Measurements from ENCODE around the gene TACC3. TPM values are rescaled to one million over a fixed set of nuclear protein-coding genes. Genes with fewer than 3 reads are reported as not detected.

The TACC3 gene
- total RNA-seq, 1 donor from 2014 or later = 15.0 TPM

DNA sequence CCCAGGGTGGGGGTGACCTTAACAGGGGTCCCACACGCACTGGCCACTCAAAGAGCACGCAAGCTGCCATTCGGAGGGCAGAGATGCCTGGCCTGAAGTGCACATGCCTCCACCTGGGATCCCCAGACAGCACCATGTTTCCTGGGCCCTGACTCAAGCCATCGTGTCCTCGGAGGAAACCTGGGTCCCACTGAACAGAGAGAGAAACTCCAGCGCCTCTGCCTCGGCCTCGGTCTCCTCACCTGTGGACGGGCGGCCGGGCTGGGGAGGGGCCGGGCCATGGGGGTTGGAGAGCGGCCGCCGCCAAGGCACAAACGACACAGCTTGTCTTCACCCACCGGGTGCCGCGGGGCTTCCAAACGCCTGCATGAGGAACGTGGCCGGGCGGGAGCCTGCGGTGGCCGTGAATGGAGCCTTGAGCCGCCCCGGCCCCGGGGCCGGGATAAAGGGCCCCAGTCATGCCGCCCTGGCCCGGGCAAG lies 41.8 kb downstream of the TACC3 start:
- Histone ChIP-seq H3K79me2 (ENCODE audit: insufficient read depth, low read length) (no peaks in the 10 kb centered on the region), H2AFZ (ENCODE audit: low read depth, low read length) (no peak overlapping the region), H3K27me3 (ENCODE audit: insufficient read depth, low read length) (no peaks in the 10 kb centered on the region), H4K20me1 (ENCODE audit: insufficient read depth, low read length) (no peaks in the 10 kb centered on the region), H3K4me2 (ENCODE audit: low read length) (peak overlapping the region; percentile 64), H3K36me3 (ENCODE audit: insufficient read depth, low read length) (no peaks in the 10 kb centered on the region), H3K9ac (ENCODE audit: low read length) (no peak overlapping the region), H3K4me1 (ENCODE audit: insufficient read depth, low read length) (no peaks in the 10 kb centered on the region), H3K27ac (ENCODE audit: low read depth, low read length) (no peak overlapping the region), H3K9me3 (ENCODE audit: insufficient read depth, low read depth, low read length) (no peaks in the 10 kb centered on the region), H3K4me3 (ENCODE audit: insufficient read depth, low read depth, low read length) (no peak overlapping the region)
- Mint-ChIP-seq H3K4me1 (ENCODE audit: low read depth, unreplicated experiment) (no peaks in the 10 kb centered on the region), H3K9me3 (ENCODE audit: unreplicated experiment) (no peaks in the 10 kb centered on the region), H3K4me3 (ENCODE audit: unreplicated experiment) (no peak overlapping the region), H3K36me3 (ENCODE audit: low read depth, unreplicated experiment) (no peaks in the 10 kb centered on the region), H3K27ac (ENCODE audit: unreplicated experiment) (no peak overlapping the region), H3K27me3 (ENCODE audit: low read depth, unreplicated experiment) (peaks cover 6% of the 10 kb centered on the region)
- TF ChIP-seq, protein P1, sequence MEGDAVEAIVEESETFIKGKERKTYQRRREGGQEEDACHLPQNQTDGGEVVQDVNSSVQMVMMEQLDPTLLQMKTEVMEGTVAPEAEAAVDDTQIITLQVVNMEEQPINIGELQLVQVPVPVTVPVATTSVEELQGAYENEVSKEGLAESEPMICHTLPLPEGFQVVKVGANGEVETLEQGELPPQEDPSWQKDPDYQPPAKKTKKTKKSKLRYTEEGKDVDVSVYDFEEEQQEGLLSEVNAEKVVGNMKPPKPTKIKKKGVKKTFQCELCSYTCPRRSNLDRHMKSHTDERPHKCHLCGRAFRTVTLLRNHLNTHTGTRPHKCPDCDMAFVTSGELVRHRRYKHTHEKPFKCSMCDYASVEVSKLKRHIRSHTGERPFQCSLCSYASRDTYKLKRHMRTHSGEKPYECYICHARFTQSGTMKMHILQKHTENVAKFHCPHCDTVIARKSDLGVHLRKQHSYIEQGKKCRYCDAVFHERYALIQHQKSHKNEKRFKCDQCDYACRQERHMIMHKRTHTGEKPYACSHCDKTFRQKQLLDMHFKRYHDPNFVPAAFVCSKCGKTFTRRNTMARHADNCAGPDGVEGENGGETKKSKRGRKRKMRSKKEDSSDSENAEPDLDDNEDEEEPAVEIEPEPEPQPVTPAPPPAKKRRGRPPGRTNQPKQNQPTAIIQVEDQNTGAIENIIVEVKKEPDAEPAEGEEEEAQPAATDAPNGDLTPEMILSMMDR (IDR thresholded peaks at IDR 0.05; ENCODE audit: insufficient read depth, low read depth, low read length) = no peak
- TF ChIP-seq EZH2 (IDR thresholded peaks at IDR 0.05; ENCODE audit: insufficient read depth, low read length) = no peak
- FAIRE-seq (no peak), DNase-seq (ENCODE audit: low read depth) (no peak)

DNA sequence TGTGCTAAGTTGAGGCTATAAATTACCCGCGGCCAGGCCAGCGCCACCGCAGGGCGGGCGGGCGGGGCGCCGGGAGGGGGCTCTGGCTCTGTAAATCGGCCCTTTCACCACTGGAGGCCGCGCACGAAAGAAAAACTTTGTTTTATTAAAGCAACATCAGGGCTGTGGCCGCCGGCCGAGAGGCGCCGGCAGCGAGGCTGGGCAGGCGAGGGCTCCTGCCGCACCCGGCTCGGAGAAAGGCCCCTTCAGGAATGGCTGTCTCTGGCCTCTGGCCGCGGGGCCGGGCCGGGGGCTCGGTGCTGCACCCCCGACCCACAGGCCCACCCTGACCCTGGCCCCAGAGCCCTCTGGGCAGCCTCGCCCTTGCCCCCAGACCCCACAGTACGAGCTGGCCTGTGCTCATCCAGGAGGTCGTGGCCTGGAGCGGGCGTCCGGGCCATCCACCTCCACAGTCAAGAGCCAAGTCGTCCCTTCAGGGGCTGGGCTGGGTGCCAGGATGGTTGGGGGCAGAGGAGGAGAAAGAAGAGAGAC lies 42.3 kb downstream of the TACC3 start:
- FAIRE-seq = no peak

DNA sequence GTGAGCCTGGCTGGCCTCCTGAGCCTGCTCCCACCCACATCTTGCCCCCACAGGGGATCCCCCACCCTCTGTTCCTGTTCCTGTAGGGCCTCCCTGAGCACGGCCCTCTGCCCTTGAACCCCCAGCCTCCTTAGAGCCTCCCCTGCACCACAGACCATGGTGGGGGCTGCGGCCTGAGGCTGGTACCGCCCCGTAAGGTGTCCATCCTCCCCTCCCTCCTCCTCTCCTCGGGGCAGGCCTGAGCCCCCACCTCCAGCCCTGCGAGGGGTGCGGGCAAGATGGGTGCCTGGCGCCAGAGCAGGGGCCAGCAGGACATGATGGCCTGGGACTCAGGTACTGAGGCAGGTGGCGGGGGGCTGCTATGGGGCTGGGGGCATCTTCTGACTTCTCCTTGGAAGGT lies 43.3 kb downstream of the TACC3 start:
- Mint-ChIP-seq H3K4me1 (ENCODE audit: low read depth, unreplicated experiment) (no peaks in the 10 kb centered on the region), H3K4me3 (ENCODE audit: unreplicated experiment) (no peak overlapping the region), H3K27me3 (ENCODE audit: low read depth, unreplicated experiment) (peaks cover 6% of the 10 kb centered on the region)

More for the DNA sequence above, 42.3 kb downstream of the TACC3 start:
- TF ChIP-seq, protein P1 (IDR thresholded peaks at IDR 0.05; ENCODE audit: insufficient read depth, low read depth, low read length) = no peak
- TF ChIP-seq EZH2 (IDR thresholded peaks at IDR 0.05; ENCODE audit: insufficient read depth, low read length) = no peak
- Histone ChIP-seq H3K9me3 (ENCODE audit: insufficient read depth, low read depth, low read length) (no peaks in the 10 kb centered on the region), H3K27me3 (ENCODE audit: insufficient read depth, low read length) (no peaks in the 10 kb centered on the region), H4K20me1 (ENCODE audit: insufficient read depth, low read length) (no peaks in the 10 kb centered on the region), H3K79me2 (ENCODE audit: insufficient read depth, low read length) (no peaks in the 10 kb centered on the region), H3K4me1 (ENCODE audit: insufficient read depth, low read length) (no peaks in the 10 kb centered on the region), H3K36me3 (ENCODE audit: insufficient read depth, low read length) (no peaks in the 10 kb centered on the region), H3K4me2 (ENCODE audit: low read length) (peak overlapping the region; percentile 75), H2AFZ (ENCODE audit: low read depth, low read length) (peak overlapping the region; percentile 63), H3K9ac (ENCODE audit: low read length) (peak overlapping the region; percentile 58), H3K27ac (ENCODE audit: low read depth, low read length) (no peak overlapping the region), H3K4me3 (ENCODE audit: insufficient read depth, low read depth, low read length) (peak overlapping the region; percentile 5)
- Mint-ChIP-seq H3K9me3 (ENCODE audit: unreplicated experiment) (no peaks in the 10 kb centered on the region), H3K36me3 (ENCODE audit: low read depth, unreplicated experiment) (no peaks in the 10 kb centered on the region), H3K4me3 (ENCODE audit: unreplicated experiment) (no peak overlapping the region), H3K4me1 (ENCODE audit: low read depth, unreplicated experiment) (no peaks in the 10 kb centered on the region), H3K27ac (ENCODE audit: unreplicated experiment) (no peak overlapping the region), H3K27me3 (ENCODE audit: low read depth, unreplicated experiment) (peaks cover 6% of the 10 kb centered on the region)
- no peak for DNase-seq (ENCODE audit: low read depth)

More for the DNA sequence above, 43.3 kb downstream of the TACC3 start:
- FAIRE-seq = no peak
- no peaks in the 10 kb centered on the region for H3K9me3 ChIP-seq (ENCODE audit: insufficient read depth, low read depth, low read length)
- H3K4me2 ChIP-seq (ENCODE audit: low read length) = no peak overlapping the region
- no peak overlapping the region for H3K27ac ChIP-seq (ENCODE audit: low read depth, low read length)
- H3K36me3 Mint-ChIP-seq (ENCODE audit: low read depth, unreplicated experiment) = no peaks in the 10 kb centered on the region
- H4K20me1 ChIP-seq (ENCODE audit: insufficient read depth, low read length) = no peaks in the 10 kb centered on the region
- H3K4me3 ChIP-seq (ENCODE audit: insufficient read depth, low read depth, low read length) = no peak overlapping the region
- H2AFZ ChIP-seq (ENCODE audit: low read depth, low read length) = no peak overlapping the region
- no peaks in the 10 kb centered on the region for H3K27me3 ChIP-seq (ENCODE audit: insufficient read depth, low read length)
- H3K9me3 Mint-ChIP-seq (ENCODE audit: unreplicated experiment) = no peaks in the 10 kb centered on the region
- no peaks in the 10 kb centered on the region for H3K4me1 ChIP-seq (ENCODE audit: insufficient read depth, low read length)
- H3K79me2 ChIP-seq (ENCODE audit: insufficient read depth, low read length) = no peaks in the 10 kb centered on the region
- no peak overlapping the region for H3K27ac Mint-ChIP-seq (ENCODE audit: unreplicated experiment)
- TF ChIP-seq, protein P1 (IDR thresholded peaks at IDR 0.05; ENCODE audit: insufficient read depth, low read depth, low read length) = no peak
- no peak for TF ChIP-seq EZH2 (IDR thresholded peaks at IDR 0.05; ENCODE audit: insufficient read depth, low read length)
- no peak overlapping the region for H3K9ac ChIP-seq (ENCODE audit: low read length)
- no peaks in the 10 kb centered on the region for H3K36me3 ChIP-seq (ENCODE audit: insufficient read depth, low read length)
- no peak for DNase-seq (ENCODE audit: low read depth)

Measured in astrocyte (in vitro differentiated cells and primary cell).